ENCODE measurements around the gene GTF3C2.
"Not testable (repeated sequence)": the region's sequence is repeated elsewhere in the genome, so short reads cannot be mapped to it uniquely, and the experiment has no call there.

The GTF3C2 gene

GRCh38 chr2:27320958-27321543 is 35.5 kb downstream of the GTF3C2 start:
- no peak for DNase-seq

GRCh38 chr2:27319839-27320238 is 36.7 kb downstream of the GTF3C2 start:
- DNase-seq: not testable (repeated sequence)

GRCh38 chr2:27316655-27317412 is 39.7 kb downstream of the GTF3C2 start:
- no peak for DNase-seq

GRCh38 chr2:27315122-27315521 is 41.4 kb downstream of the GTF3C2 start:
- no peak for DNase-seq

GRCh38 chr2:27314709-27315108 is 41.9 kb downstream of the GTF3C2 start:
- DNase-seq: no peak

- DNase-seq: no peak
Measured at GRCh38 chr2:27313882-27314645, 42.5 kb downstream of the GTF3C2 start.

- no peak for DNase-seq
Measured at GRCh38 chr2:27312152-27312551, 44.4 kb downstream of the GTF3C2 start.

GRCh38 chr2:27309651-27310050 is 46.9 kb downstream of the GTF3C2 start:
- DNase-seq: no peak

GRCh38 chr2:27308359-27308881 is 48.1 kb downstream of the GTF3C2 start, which contains the start of gene UCN:
Gene UCN (minus strand): TSS chr2:27308445. CDS start chr2:27307895, 550 bp downstream.
- DNase-seq: no peak

- DNase-seq: no peak
Measured at GRCh38 chr2:27307545-27308358, 48.8 kb downstream of the GTF3C2 start.

GRCh38 chr2:27307287-27307544 is 49.3 kb downstream of the GTF3C2 start:
- DNase-seq: no peak

- DNase-seq: peak; percentile 47
Measured at GRCh38 chr2:27306573-27307286, 49.8 kb downstream of the GTF3C2 start.

- no peak for DNase-seq
Measured at GRCh38 chr2:27306136-27306535, 50.4 kb downstream of the GTF3C2 start.

GRCh38 chr2:27305516-27305915 is 51.0 kb downstream of the GTF3C2 start:
- DNase-seq: no peak

GRCh38 chr2:27304488-27305240 is 51.9 kb downstream of the GTF3C2 start:
- no peak for DNase-seq

- peak; percentile 47 for DNase-seq
Measured at GRCh38 chr2:27303093-27304025, 53.2 kb downstream of the GTF3C2 start.

GRCh38 chr2:27300606-27301005 is 56.0 kb downstream of the GTF3C2 start:
- DNase-seq: not testable (repeated sequence)

GRCh38 chr2:27298391-27299080 is 58.0 kb downstream of the GTF3C2 start:
- DNase-seq: no peak

- no peak for DNase-seq
Measured at GRCh38 chr2:27297195-27297594, 59.4 kb downstream of the GTF3C2 start.

GRCh38 chr2:27296481-27296880 is 60.1 kb downstream of the GTF3C2 start:
- DNase-seq: no peak
